Measurements from ENCODE around the gene KLHDC4. TPM values are rescaled to one million over a fixed set of nuclear protein-coding genes. Genes with fewer than 3 reads are reported as not detected.
"Not testable (repeated sequence)": the region's sequence is repeated elsewhere in the genome, so short reads cannot be mapped to it uniquely, and the experiment has no call there.

Gene KLHDC4
- total RNA-seq, 5 donors from 2014 or later (not counting 1 experiment from before 2014, with no cell fraction given): 104 to 136 (median 116) TPM

GRCh38 chr16:87720446-87720845 is 45.3 kb downstream of the KLHDC4 start:
- peaks cover 0 to 12% of the 10 kb centered on the region in 2 experiments for H3K4me1 ChIP-seq (ENCODE audit: control insufficient read depth in 1 of 2, extremely low read depth in 1 of 2, insufficient read depth in 2 of 2, low read length in 2 of 2)
- H3K27me3 ChIP-seq (replicated peaks in 1 of 2; ENCODE audit: control insufficient read depth in 2 of 2, extremely low read depth in 1 of 2, insufficient read depth in 2 of 2, low read length in 1 of 2): no peaks in the 10 kb centered on the region
- no peaks in the 10 kb centered on the region for H3K9me3 ChIP-seq
- DNase-seq (no peak), ATAC-seq (replicated peaks in 1 of 4) (no peak)
- ChIA-PET CTCF (no interaction called here), POLR2A (no interaction called here)
- Mint-ChIP-seq H3K36me3 (peaks cover 50% of the 10 kb centered on the region), H3K27me3 (no peaks in the 10 kb centered on the region), H3K27ac (no peak overlapping the region), H3K4me1 (peaks cover 18 to 37% (median 19%) of the 10 kb centered on the region in 3 donors), H3K4me3 (no peak overlapping the region), H3K9me3 (no peaks in the 10 kb centered on the region)
- peaks cover 26 to 53% of the 10 kb centered on the region in 2 donors for H3K36me3 ChIP-seq (ENCODE audit: control insufficient read depth in 2 of 2, extremely low read depth in 1 of 2, insufficient read depth in 1 of 2, low read length in 1 of 2)
- H3K27ac ChIP-seq (ENCODE audit: low read length): no peak overlapping the region
- 98% methylated on average over 23 of the region's 24 CpGs for WGBS (ENCODE audit: insufficient coverage)
- no peak overlapping the region for H3K4me3 ChIP-seq (ENCODE audit: control insufficient read depth in 1 of 2, extremely low read depth in 1 of 2, low read length in 1 of 2)

GRCh38 chr16:87718831-87719230 is 47.0 kb downstream of the KLHDC4 start:
- H3K4me3 Mint-ChIP-seq; CTCF ChIA-PET; H3K27me3 ChIP-seq (replicated peaks in 1 of 2; ENCODE audit: control insufficient read depth in 2 of 2, extremely low read depth in 1 of 2, insufficient read depth in 2 of 2, low read length in 1 of 2); H3K9me3 ChIP-seq; H3K27me3 Mint-ChIP-seq; H3K4me3 ChIP-seq (ENCODE audit: control insufficient read depth in 1 of 2, extremely low read depth in 1 of 2, low read length in 1 of 2); DNase-seq; ATAC-seq (replicated peaks in 1 of 4); H3K27ac ChIP-seq (ENCODE audit: low read length); H3K9me3 Mint-ChIP-seq; POLR2A ChIA-PET: not testable (repeated sequence)
- peaks cover 27 to 41% (median 31%) of the 10 kb centered on the region in 3 donors for H3K4me1 Mint-ChIP-seq
- WGBS (ENCODE audit: insufficient coverage): 97% methylated on average over 25 of the region's 28 CpGs
- Histone ChIP-seq H3K36me3 (ENCODE audit: control insufficient read depth in 2 of 2, extremely low read depth in 1 of 2, insufficient read depth in 1 of 2, low read length in 1 of 2) (peaks cover 26 to 58% of the 10 kb centered on the region in 2 donors), H3K4me1 (ENCODE audit: control insufficient read depth in 1 of 2, extremely low read depth in 1 of 2, insufficient read depth in 2 of 2, low read length in 2 of 2) (peaks cover 8 to 15% of the 10 kb centered on the region in 2 experiments)
- H3K36me3 Mint-ChIP-seq: peaks cover 56% of the 10 kb centered on the region
- peak overlapping the region in 1 of 2 donors; percentile 36 for H3K27ac Mint-ChIP-seq

- H3K36me3 ChIP-seq (ENCODE audit: control insufficient read depth in 2 of 2, extremely low read depth in 1 of 2, insufficient read depth in 1 of 2, low read length in 1 of 2): peaks cover 6 to 51% of the 10 kb centered on the region in 2 donors
- H3K4me1 Mint-ChIP-seq: peaks cover 32 to 46% (median 37%) of the 10 kb centered on the region in 3 donors
These were observed 50.1 kb downstream of the KLHDC4 start for GRCh38 chr16:87715658-87716057.

GRCh38 chr16:87715231-87715630 is 50.6 kb downstream of the KLHDC4 start:
- ATAC-seq (replicated peaks in 1 of 4) (no peak), DNase-seq (no peak)
- no peaks in the 10 kb centered on the region for H3K9me3 Mint-ChIP-seq
- peaks cover 21 to 32% of the 10 kb centered on the region in 2 experiments for H3K4me1 ChIP-seq (ENCODE audit: control insufficient read depth in 1 of 2, extremely low read depth in 1 of 2, insufficient read depth in 2 of 2, low read length in 2 of 2)
- peak overlapping the region; percentile 86 to 93 for H3K27ac Mint-ChIP-seq
- ChIA-PET POLR2A (no interaction called here), CTCF (no interaction called here)
- H3K4me3 ChIP-seq (ENCODE audit: control insufficient read depth in 1 of 2, extremely low read depth in 1 of 2, low read length in 1 of 2): no peak overlapping the region
- H3K27ac ChIP-seq (ENCODE audit: low read length): no peak overlapping the region
- H3K4me1 Mint-ChIP-seq: peaks cover 32 to 46% (median 37%) of the 10 kb centered on the region in 3 donors
- 97% methylated on average over 11 of the region's 16 CpGs for WGBS (ENCODE audit: insufficient coverage)
- H3K36me3 ChIP-seq (ENCODE audit: control insufficient read depth in 2 of 2, extremely low read depth in 1 of 2, insufficient read depth in 1 of 2, low read length in 1 of 2): peaks cover 6 to 51% of the 10 kb centered on the region in 2 donors
- no peaks in the 10 kb centered on the region for H3K27me3 ChIP-seq (replicated peaks in 1 of 2; ENCODE audit: control insufficient read depth in 2 of 2, extremely low read depth in 1 of 2, insufficient read depth in 2 of 2, low read length in 1 of 2)
- H3K27me3 Mint-ChIP-seq: no peaks in the 10 kb centered on the region
- peak overlapping the region in 1 of 3 donors; percentile 19 for H3K4me3 Mint-ChIP-seq
- H3K9me3 ChIP-seq: no peaks in the 10 kb centered on the region
- H3K36me3 Mint-ChIP-seq: peaks cover 43% of the 10 kb centered on the region

More at GRCh38 chr16:87715658-87716057, 50.1 kb downstream of the KLHDC4 start:
- Mint-ChIP-seq H3K9me3 (no peaks in the 10 kb centered on the region), H3K27ac (peak overlapping the region; percentile 17 to 47), H3K4me3 (peak overlapping the region in 1 of 3 donors; percentile 19), H3K36me3 (peaks cover 41% of the 10 kb centered on the region), H3K27me3 (no peaks in the 10 kb centered on the region)
- Histone ChIP-seq H3K9me3 (no peaks in the 10 kb centered on the region), H3K27me3 (replicated peaks in 1 of 2; ENCODE audit: control insufficient read depth in 2 of 2, extremely low read depth in 1 of 2, insufficient read depth in 2 of 2, low read length in 1 of 2) (no peaks in the 10 kb centered on the region), H3K27ac (ENCODE audit: low read length) (no peak overlapping the region), H3K4me3 (ENCODE audit: control insufficient read depth in 1 of 2, extremely low read depth in 1 of 2, low read length in 1 of 2) (no peak overlapping the region), H3K4me1 (ENCODE audit: control insufficient read depth in 1 of 2, extremely low read depth in 1 of 2, insufficient read depth in 2 of 2, low read length in 2 of 2) (peaks cover 21 to 32% of the 10 kb centered on the region in 2 experiments)
- ChIA-PET POLR2A (no interaction called here), CTCF (no interaction called here)
- WGBS (ENCODE audit: insufficient coverage): 99% methylated on average over 10 of the region's 12 CpGs
- DNase-seq: no peak
- no peak for ATAC-seq (replicated peaks in 1 of 4)

- Mint-ChIP-seq H3K4me3 (peak overlapping the region in 2 of 3 donors; percentile 41 to 69), H3K27ac (peak overlapping the region; percentile 94 to 95), H3K36me3 (peaks cover 38% of the 10 kb centered on the region), H3K4me1 (peaks cover 32 to 44% (median 37%) of the 10 kb centered on the region in 3 donors), H3K27me3 (no peaks in the 10 kb centered on the region), H3K9me3 (no peaks in the 10 kb centered on the region)
- no peak overlapping the region for H3K4me3 ChIP-seq (ENCODE audit: control insufficient read depth in 1 of 2, extremely low read depth in 1 of 2, low read length in 1 of 2)
- CTCF ChIA-PET: interaction anchor here in 1 of 2 donors (0.6 kb wide), 1 partner anchor 57 kb away, joined by 3 read pairs; no protein-coding TSS in a partner anchor
- H3K27ac ChIP-seq (ENCODE audit: low read length): peak overlapping the region; percentile 69
- POLR2A ChIA-PET: interaction anchor here in 1 of 2 donors (0.6 kb wide), 1 partner anchor 51 kb away, joined by 4 read pairs; no protein-coding TSS in a partner anchor
- no peaks in the 10 kb centered on the region for H3K27me3 ChIP-seq (replicated peaks in 1 of 2; ENCODE audit: control insufficient read depth in 2 of 2, extremely low read depth in 1 of 2, insufficient read depth in 2 of 2, low read length in 1 of 2)
- peaks cover 21 to 32% of the 10 kb centered on the region in 2 experiments for H3K4me1 ChIP-seq (ENCODE audit: control insufficient read depth in 1 of 2, extremely low read depth in 1 of 2, insufficient read depth in 2 of 2, low read length in 2 of 2)
- peaks cover 14 to 59% of the 10 kb centered on the region in 2 donors for H3K36me3 ChIP-seq (ENCODE audit: control insufficient read depth in 2 of 2, extremely low read depth in 1 of 2, insufficient read depth in 1 of 2, low read length in 1 of 2)
- 71% methylated on average over 12 of the region's 19 CpGs for WGBS (ENCODE audit: insufficient coverage)
- ATAC-seq (replicated peaks in 1 of 4) (peak; percentile 90 to 99 (median 94)), DNase-seq (peak; percentile 28 to 76 (median 64))
- no peaks in the 10 kb centered on the region for H3K9me3 ChIP-seq
These were observed 52.1 kb downstream of the KLHDC4 start for GRCh38 chr16:87713451-87714229.

GRCh38 chr16:87712184-87712762 is 53.5 kb downstream of the KLHDC4 start:
- H3K27ac Mint-ChIP-seq: peak overlapping the region; percentile 11 to 63
- H3K4me3 ChIP-seq (ENCODE audit: control insufficient read depth in 1 of 2, extremely low read depth in 1 of 2, low read length in 1 of 2): no peak overlapping the region
- ChIA-PET CTCF (no interaction called here), POLR2A (no interaction called here)
- no peaks in the 10 kb centered on the region for H3K9me3 Mint-ChIP-seq
- ATAC-seq (replicated peaks in 1 of 4) (no peak), DNase-seq (no peak)
- no peaks in the 10 kb centered on the region for H3K27me3 Mint-ChIP-seq
- H3K9me3 ChIP-seq: no peaks in the 10 kb centered on the region
- no peaks in the 10 kb centered on the region for H3K27me3 ChIP-seq (replicated peaks in 1 of 2; ENCODE audit: control insufficient read depth in 2 of 2, extremely low read depth in 1 of 2, insufficient read depth in 2 of 2, low read length in 1 of 2)
- no peak overlapping the region for H3K4me3 Mint-ChIP-seq
- peaks cover 21 to 32% of the 10 kb centered on the region in 2 experiments for H3K4me1 ChIP-seq (ENCODE audit: control insufficient read depth in 1 of 2, extremely low read depth in 1 of 2, insufficient read depth in 2 of 2, low read length in 2 of 2)
- peaks cover 36% of the 10 kb centered on the region for H3K36me3 Mint-ChIP-seq
- H3K4me1 Mint-ChIP-seq: peaks cover 31 to 39% (median 32%) of the 10 kb centered on the region in 3 donors
- peaks cover 19 to 73% of the 10 kb centered on the region in 2 donors for H3K36me3 ChIP-seq (ENCODE audit: control insufficient read depth in 2 of 2, extremely low read depth in 1 of 2, insufficient read depth in 1 of 2, low read length in 1 of 2)
- WGBS (ENCODE audit: insufficient coverage): 95% methylated on average over 6 of the region's 14 CpGs
- H3K27ac ChIP-seq (ENCODE audit: low read length): peak overlapping the region; percentile 69
